ENCODE data around the gene MATCAP1. TPM values are rescaled to one million over a fixed set of nuclear protein-coding genes. Genes with fewer than 3 reads are reported as not detected.

MATCAP1 gene
- total and polyA plus RNA-seq, 2 of the 13 experiments (the other 11 are each of a cell fraction or from before 2014, with no cell fraction given), result 11.2 to 24.5 TPM

- TF ChIP-seq ZBTB26 (CRISPR knock-in tag; IDR thresholded peaks at IDR 0.05; ENCODE audit: borderline replicate concordance) (peak; percentile 8; the same call in 1 of the 2 replicates), ZNF280B (CRISPR knock-in tag; IDR thresholded peaks at IDR 0.05; ENCODE audit: borderline replicate concordance) (no peak), POLR2A (IDR thresholded peaks at IDR 0.05; ENCODE audit: insufficient read depth in 1 of 2, low read depth in 2 of 2, low read length in 2 of 2) (no peak), ZNF784 (CRISPR knock-in tag; IDR thresholded peaks at IDR 0.05; ENCODE audit: borderline replicate concordance) (no peak), ZNF441 (CRISPR knock-in tag; IDR thresholded peaks at IDR 0.05; ENCODE audit: borderline replicate concordance) (peak; percentile 72), THAP8 (CRISPR knock-in tag; IDR thresholded peaks at IDR 0.05; ENCODE audit: borderline replicate concordance) (no peak), MAF1 (CRISPR knock-in tag; IDR thresholded peaks at IDR 0.05; ENCODE audit: borderline replicate concordance) (peak; percentile 77; the same call in 1 of the 2 replicates), NR2F2 (IDR thresholded peaks at IDR 0.05; ENCODE audit: borderline replicate concordance, low read depth) (no peak), MBNL3 (CRISPR knock-in tag; conservative IDR thresholded peaks at IDR 0.05) (no peak), ZNF501 (CRISPR knock-in tag; IDR thresholded peaks at IDR 0.05) (peak; percentile 77; the same call in 1 of the 2 replicates), ZNF737 (CRISPR knock-in tag; IDR thresholded peaks at IDR 0.05; ENCODE audit: borderline replicate concordance) (no peak), GATAD2A (CRISPR knock-in tag; IDR thresholded peaks at IDR 0.05) (no peak), ZBTB25 (CRISPR knock-in tag; IDR thresholded peaks at IDR 0.05) (no peak; the same call in 1 of the 2 replicates), DMAP1 (CRISPR knock-in tag; IDR thresholded peaks at IDR 0.05) (no peak), CREBL2 (CRISPR knock-in tag; IDR thresholded peaks at IDR 0.05; ENCODE audit: borderline replicate concordance) (no peak), MIER3 (CRISPR knock-in tag; IDR thresholded peaks at IDR 0.05; ENCODE audit: borderline replicate concordance) (0 out of 2 replicates have a peak, but pooled peaks have one; percentile 19), ZNF121 (CRISPR knock-in tag; IDR thresholded peaks at IDR 0.05) (no peak), EZH2 (conservative IDR thresholded peaks at IDR 0.05; ENCODE audit: low read depth, low read length) (no peak), HMG20A (CRISPR knock-in tag; IDR thresholded peaks at IDR 0.05; ENCODE audit: borderline replicate concordance) (no peak), LCORL (IDR thresholded peaks at IDR 0.05) (no peak), LCORL (CRISPR knock-in tag; IDR thresholded peaks at IDR 0.05) (peak; percentile 67; the same call in 1 of the 2 replicates), ZNF746 (CRISPR knock-in tag; IDR thresholded peaks at IDR 0.05) (no peak)
Observed at GRCh38 chr16:67155295-67156142, 28.2 kb downstream of the MATCAP1 start (continued).

Data from HepG2 (cell line).